Measurements from ENCODE around the gene RERE.

GRCh38 chr1:8851060-8851459, 33.6 kb upstream of the RERE start:
- TF ChIP-seq, protein P1, sequence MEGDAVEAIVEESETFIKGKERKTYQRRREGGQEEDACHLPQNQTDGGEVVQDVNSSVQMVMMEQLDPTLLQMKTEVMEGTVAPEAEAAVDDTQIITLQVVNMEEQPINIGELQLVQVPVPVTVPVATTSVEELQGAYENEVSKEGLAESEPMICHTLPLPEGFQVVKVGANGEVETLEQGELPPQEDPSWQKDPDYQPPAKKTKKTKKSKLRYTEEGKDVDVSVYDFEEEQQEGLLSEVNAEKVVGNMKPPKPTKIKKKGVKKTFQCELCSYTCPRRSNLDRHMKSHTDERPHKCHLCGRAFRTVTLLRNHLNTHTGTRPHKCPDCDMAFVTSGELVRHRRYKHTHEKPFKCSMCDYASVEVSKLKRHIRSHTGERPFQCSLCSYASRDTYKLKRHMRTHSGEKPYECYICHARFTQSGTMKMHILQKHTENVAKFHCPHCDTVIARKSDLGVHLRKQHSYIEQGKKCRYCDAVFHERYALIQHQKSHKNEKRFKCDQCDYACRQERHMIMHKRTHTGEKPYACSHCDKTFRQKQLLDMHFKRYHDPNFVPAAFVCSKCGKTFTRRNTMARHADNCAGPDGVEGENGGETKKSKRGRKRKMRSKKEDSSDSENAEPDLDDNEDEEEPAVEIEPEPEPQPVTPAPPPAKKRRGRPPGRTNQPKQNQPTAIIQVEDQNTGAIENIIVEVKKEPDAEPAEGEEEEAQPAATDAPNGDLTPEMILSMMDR (IDR thresholded peaks at IDR 0.05; ENCODE audit: insufficient read depth, low read depth, low read length), result no peak
- TF ChIP-seq EZH2 (IDR thresholded peaks at IDR 0.05; ENCODE audit: insufficient read depth, low read length), result no peak
